Measurements from ENCODE around the gene AEBP2.
A peak's percentile ranks its signal among the peaks of the same experiment; 100 is the strongest.
"Not testable (repeated sequence)": the region's sequence is repeated elsewhere in the genome, so short reads cannot be mapped to it uniquely, and the experiment has no call there.

Gene AEBP2, protein sequence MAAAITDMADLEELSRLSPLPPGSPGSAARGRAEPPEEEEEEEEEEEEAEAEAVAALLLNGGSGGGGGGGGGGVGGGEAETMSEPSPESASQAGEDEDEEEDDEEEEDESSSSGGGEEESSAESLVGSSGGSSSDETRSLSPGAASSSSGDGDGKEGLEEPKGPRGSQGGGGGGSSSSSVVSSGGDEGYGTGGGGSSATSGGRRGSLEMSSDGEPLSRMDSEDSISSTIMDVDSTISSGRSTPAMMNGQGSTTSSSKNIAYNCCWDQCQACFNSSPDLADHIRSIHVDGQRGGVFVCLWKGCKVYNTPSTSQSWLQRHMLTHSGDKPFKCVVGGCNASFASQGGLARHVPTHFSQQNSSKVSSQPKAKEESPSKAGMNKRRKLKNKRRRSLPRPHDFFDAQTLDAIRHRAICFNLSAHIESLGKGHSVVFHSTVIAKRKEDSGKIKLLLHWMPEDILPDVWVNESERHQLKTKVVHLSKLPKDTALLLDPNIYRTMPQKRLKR

DNA sequence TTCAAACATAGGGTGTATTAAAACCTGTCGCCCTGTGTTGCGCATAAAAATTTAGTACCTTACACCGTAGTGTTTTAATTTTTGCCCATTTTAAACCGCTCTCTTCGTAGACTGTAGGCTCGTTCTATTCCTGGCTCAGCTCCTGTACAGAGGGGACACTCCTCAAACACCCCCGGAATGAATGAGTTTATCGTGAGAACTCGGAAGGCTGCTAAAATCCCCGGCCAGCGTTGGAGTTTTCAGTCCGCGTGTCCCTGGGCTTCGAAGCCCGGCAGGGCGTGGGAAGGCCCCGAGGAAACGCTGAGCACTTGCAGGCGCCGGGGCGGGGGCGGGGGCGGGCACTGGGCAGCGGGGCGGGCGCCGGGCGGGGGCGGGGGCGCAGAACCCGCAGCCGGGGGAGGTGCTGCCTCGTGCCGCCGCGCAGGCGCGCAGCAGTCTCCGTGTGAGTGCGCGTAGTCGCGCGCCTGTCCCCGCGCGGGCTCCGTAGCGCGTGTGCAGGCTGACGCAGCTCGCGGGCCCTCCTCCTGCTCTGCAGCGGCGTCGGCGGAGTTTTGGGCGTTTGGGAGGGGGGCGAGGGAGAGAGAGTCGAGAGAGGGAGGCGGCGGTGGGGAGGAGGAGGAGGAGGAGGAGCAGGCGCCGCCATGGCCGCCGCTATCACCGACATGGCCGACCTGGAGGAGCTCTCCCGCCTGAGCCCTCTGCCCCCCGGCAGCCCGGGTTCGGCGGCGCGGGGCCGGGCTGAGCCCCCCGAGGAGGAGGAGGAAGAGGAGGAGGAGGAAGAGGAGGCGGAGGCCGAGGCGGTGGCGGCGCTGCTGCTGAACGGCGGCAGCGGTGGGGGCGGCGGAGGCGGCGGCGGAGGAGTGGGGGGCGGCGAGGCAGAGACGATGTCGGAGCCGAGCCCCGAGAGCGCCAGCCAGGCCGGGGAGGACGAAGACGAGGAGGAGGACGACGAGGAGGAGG, at the start of gene AEBP2:
Gene AEBP2, plus strand, starts transcription at position 434 of the 960 bp plus-strand sequence. Its CDS starts 208 bp downstream, at position 642.
- DNase-seq: peak; percentile 77

- no peak for DNase-seq
These were observed 49.2 kb upstream of the AEBP2 start for GRCh38 chr12:19390051-19390598.

DNA sequence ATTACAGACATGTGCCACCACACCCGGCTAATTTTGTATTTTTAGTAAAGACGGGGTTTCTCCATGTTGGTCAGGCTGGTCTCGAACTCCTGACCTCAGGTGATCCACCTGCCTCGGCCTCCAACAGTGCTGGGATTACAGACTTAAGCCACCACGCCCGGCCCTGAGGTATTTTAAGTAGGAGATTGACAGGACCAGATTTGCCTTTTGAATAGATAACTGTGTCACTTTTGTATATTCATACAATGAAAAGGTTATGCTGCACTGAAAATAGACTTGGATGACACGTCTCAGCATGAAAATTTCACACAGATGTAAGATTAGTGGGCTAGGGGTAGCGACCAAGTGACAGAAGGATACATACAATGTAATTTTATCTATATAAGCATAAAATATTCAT, 46.6 kb upstream of the AEBP2 start:
- not testable (repeated sequence) for DNase-seq

DNA sequence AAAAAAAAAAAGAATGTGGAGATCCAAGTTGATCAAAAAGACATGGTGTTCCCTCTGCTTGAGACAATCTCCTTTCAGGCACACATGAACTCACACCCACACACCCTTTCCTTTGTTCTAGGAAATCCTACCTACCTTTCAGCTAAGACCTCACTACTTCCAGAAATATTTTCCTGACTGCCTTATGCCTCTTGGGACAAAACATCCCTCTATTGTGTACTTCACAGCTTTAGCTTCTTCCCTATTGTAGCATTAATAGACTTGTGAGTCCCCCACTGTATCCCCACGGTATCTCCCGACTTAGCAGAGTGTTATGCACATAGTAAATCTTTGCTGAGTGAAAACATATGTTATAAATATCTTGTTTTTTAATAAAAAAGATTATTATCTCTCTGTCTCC, 44.9 kb upstream of the AEBP2 start:
- DNase-seq: no peak

- no peak for DNase-seq
These were observed 41.8 kb upstream of the AEBP2 start for GRCh38 chr12:19397534-19397933.

DNA sequence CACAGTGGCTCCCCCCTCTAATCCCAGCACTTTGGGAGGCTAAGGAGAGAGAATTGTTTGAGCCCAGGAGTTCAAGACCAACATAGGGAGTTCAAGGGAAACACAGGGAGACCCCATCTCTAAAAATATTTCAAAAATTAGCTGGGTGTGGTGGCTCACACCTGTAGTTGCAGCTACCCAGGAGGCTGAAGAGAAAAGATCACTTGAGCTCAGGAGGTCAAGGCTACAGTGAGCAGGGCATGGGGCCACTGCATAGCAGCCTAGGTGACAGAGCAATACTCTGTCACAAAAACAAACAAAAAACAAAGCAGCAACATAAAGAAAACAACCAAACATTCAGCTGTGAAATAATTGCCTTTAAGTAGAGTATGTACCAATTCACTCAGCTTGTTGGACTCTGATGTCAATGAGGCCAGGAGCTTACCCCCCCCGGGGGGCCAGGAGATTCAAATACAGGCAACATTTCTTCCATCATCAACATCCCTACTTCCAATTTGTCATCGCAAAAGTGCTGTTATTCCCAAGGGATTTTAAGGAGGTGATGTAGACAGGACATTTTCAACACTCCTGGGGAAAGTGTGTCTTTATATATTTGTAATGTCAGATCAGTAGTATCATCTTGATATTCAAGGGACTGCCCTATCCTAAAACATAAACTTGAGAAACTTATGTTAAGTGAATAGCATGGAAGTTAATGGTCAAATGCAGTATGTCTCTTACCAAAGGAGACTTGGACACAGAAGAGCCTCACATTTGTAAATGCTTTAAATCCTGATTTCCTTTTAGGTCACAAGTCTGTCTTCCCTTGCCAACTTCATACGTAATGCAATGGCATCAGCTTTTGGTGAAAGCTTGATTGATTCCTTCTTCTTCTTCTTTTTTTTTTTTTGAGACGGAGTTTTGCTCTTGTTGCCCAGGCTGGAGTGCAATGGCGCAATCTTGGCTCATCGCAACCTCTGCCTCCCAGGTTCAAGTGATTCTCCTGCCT, 40.6 kb upstream of the AEBP2 start:
- DNase-seq: no peak

GRCh38 chr12:19400649-19401285, 38.5 kb upstream of the AEBP2 start:
- DNase-seq: not testable (repeated sequence)

DNA sequence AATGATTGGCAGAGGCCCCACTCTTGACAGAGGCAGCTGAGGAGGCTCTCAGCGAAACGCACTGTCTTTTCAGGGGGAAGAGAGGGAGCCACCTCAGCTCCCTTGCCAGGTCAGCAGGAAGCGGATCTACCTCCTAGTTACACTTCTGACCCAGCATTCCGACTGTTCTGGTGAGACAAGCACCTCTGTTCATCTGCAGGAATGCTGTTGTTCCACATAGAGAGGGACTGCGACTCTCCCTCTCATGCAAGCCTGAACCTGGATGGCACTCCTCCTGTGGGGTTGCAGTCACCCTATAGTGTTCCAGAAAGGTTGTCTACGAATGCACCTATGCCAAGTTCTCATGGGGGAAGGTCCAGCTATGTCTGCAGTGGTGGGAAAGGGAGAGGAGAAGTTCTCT, 37.1 kb upstream of the AEBP2 start:
- DNase-seq: no peak

DNA sequence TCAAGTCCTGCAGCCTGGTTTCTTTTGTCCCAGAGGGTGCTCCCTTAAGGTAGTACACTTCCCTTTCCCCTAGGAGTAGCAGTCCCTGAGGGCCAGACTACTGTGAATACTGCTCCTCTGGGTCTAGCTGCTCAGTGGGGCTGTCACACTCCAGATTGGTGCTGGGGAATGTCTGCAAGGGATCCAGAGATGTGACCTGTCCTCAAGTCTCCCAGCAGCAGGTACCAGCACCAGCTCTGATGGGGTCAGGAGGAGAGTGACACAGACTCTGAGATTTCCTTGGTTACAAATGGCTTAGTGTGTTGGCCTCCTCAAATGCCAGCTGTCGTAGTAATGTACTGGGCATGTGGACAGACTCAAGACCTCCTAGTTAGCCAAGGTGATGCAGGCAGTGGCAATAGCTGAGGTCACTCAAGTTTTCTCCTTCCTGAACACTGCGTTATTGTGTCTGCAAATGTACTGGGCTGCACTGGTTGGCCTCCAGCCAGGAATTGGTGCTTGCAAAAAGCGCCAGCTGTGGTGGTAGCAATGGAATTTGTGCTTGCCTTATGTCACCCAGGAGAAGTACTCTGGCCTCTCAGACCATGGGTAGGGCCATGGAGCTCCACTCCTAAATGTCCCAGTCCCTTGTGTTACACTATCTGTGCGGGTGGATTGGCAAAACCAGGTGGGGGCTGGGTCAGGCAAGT, 36.4 kb upstream of the AEBP2 start:
- peak; percentile 31 for DNase-seq

DNA sequence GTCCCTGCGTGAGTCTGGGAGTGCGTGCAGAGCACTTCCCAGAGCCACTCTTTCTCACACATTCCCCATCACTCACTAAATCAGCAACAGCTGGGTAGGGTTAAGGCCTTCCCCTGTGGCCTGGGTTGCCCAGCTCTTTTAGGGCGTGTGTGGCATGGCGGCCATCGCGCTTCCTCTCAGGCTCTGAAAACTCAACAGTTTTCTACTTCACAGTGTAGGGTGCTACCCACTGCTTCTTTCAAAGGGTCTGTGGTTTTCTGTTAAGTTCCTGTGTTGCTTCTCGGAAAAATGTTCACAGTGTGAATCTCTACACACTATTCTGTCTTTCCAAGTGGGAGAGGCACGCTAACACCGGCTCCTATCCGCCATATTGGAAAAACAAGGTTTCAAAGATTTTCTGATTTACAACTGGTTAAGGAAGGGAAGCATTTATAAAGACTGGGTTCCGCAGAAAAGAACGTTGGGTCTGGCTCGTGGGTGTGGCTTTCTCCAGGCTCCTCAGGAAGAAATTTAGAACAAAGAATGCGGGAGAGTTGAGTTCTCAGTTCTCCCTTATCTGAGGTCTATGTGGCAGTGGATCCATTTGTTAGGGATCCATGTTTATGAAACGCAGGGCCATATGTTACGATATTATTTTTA, 34.9 kb upstream of the AEBP2 start:
- no peak for DNase-seq

DNA sequence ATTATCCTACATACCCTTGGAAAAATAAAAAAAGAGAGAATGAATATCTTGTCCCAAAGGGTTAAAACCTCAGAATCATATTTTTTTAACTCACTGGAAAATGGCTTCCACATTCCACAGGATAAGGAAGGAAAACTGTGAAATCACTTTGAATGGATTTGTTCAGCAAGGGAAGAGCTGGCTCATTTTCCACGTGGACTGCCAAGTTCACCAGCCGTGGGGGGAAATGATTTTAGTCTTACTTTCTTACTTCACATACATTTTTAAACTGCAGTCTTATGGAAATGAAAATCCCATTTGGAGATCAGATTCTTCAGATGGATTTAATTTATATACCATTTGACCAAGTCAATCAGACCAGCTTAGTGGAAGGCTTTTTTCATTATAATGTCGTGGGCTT, 29.9 kb upstream of the AEBP2 start:
- no peak for DNase-seq

- peak; percentile 7 for DNase-seq
These were observed 29.1 kb upstream of the AEBP2 start for GRCh38 chr12:19410211-19410610.

- no peak for DNase-seq
These were observed 28.6 kb upstream of the AEBP2 start for GRCh38 chr12:19410629-19411185.

DNA sequence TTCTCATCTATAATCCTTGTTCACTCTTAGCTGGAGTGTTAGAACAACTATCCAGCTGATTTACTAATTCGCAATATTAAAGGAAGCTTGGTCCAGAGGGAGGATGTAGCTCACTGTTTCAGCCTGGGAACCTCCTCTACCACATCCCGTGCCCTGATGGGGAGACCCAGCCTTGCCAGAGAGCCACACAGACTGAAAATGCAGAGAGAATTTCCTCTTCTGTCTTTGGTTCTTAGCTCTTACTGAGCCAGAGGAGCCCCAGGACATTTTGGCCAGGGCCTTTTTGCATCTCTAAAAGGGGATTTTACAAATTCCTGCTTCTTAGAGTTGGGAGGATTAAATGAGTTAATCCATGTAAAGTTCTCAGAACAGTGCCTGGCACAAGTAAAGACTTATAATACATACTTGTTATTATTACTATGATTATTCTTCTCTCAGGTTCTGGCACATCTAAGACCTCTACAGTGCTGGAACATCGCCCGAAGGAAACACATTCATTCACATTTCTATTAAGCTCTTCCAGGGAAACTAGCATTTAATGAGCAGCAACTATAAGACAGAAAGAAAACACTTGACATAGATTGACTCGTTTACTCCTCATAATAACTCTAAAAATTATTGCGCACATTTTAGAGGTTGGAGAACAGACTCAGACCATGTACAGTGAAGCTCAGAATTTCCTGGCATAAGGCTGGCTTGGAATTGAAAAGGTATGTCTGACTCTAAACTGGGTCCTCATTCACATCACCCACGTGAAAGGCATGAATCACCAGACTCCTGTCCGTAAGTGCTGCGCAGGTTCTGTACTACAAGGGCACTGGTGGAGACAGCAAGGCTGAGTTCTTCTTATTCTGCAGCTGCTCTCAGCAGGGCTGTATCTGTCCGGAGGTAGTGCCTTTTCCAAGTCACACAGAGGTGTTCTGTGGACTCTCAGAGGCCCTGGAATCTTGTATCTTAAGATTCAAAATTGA, 27.8 kb upstream of the AEBP2 start:
- no peak for DNase-seq

GRCh38 chr12:19412844-19413243, 26.4 kb upstream of the AEBP2 start:
- DNase-seq: no peak

DNA sequence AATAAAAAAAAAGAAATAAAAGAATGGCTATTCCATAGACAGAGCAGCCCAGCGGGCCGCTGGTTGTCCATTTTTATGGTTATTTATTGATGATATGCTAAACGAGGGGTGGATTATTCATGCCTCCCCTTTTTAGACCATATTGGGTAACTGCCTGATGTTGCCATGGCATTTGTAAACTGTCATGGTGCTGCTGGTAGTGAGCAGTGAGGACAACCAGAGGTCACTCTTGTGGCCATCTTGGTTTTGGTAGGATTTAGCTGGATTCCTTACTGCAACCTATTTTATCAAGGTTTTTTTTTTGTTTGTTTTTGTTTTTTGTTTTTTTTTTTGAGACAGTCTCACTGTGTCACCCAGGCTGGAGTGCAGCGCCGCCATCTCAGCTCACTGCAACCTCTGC, 25.7 kb upstream of the AEBP2 start:
- not testable (repeated sequence) for DNase-seq

GRCh38 chr12:19415563-19415962, 23.7 kb upstream of the AEBP2 start:
- DNase-seq: no peak

- DNase-seq: no peak
These were observed 20.2 kb upstream of the AEBP2 start for GRCh38 chr12:19419086-19419485.
